Measurements from ENCODE around the gene TMEM196. TPM values are rescaled to one million over a fixed set of nuclear protein-coding genes. Genes with fewer than 3 reads are reported as not detected.
A peak's percentile ranks its signal among the peaks of the same experiment; 100 is the strongest.

Gene TMEM196
- total and polyA plus RNA-seq, 5 donors from 2014 or later: not detected

- H3K4me1 ChIP-seq (ENCODE audit: control insufficient read depth, insufficient read depth, low read length, poor library complexity, severe bottlenecking): no peaks in the 10 kb centered on the region
- H3K4me3 Mint-ChIP-seq: no peak overlapping the region
- no peak overlapping the region for H3K27ac Mint-ChIP-seq
- no peaks in the 10 kb centered on the region for H3K36me3 Mint-ChIP-seq
- no peaks in the 10 kb centered on the region for H3K27me3 ChIP-seq (ENCODE audit: control insufficient read depth, insufficient read depth, low read length)
- ATAC-seq (ENCODE audit: low read depth in 2 of 2) (no peak), DNase-seq (no peak)
- H3K9me3 Mint-ChIP-seq: no peaks in the 10 kb centered on the region
- no peaks in the 10 kb centered on the region for H3K9me3 ChIP-seq (ENCODE audit: control insufficient read depth in 2 of 2, low read length in 2 of 2)
- peaks cover 14% of the 10 kb centered on the region for H3K27me3 Mint-ChIP-seq
- no peaks in the 10 kb centered on the region for H3K36me3 ChIP-seq (ENCODE audit: control insufficient read depth, insufficient read depth, low read length)
- no peak overlapping the region for H3K27ac ChIP-seq (ENCODE audit: insufficient read depth, low read length, poor library complexity, severe bottlenecking)
- no peaks in the 10 kb centered on the region for H3K4me1 Mint-ChIP-seq
- no peak overlapping the region for H3K4me3 ChIP-seq (ENCODE audit: low read depth, low read length)
These were observed 44.7 kb downstream of the TMEM196 start for GRCh38 chr7:19728716-19729115.

DNA sequence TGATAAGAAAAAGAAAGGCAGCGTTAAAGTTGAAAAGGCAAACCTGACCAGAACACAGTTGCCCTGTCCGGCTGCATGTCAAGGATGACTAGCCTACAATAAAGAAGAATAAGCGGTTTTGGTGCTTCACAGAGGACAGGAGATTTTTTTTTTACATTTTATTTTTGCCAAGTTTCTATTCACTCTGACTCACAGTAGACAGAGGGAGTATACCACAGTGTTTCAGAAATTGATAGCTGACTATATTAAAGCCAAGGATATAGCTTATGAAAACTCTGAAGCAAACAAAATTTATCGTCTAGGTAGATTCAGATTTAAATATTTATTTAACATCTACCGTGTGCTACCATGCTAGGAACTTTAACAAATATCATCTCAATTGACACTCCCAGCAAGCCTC lies 47.6 kb downstream of the TMEM196 start:
- no peaks in the 10 kb centered on the region for H3K9me3 Mint-ChIP-seq
- DNase-seq: no peak
- Histone ChIP-seq H3K4me1 (ENCODE audit: control insufficient read depth, insufficient read depth, low read length, poor library complexity, severe bottlenecking) (no peaks in the 10 kb centered on the region), H3K27ac (ENCODE audit: insufficient read depth, low read length, poor library complexity, severe bottlenecking) (no peak overlapping the region), H3K36me3 (ENCODE audit: control insufficient read depth, insufficient read depth, low read length) (no peaks in the 10 kb centered on the region), H3K4me3 (ENCODE audit: low read depth, low read length) (no peak overlapping the region), H3K9me3 (ENCODE audit: control insufficient read depth in 2 of 2, low read length in 2 of 2) (no peaks in the 10 kb centered on the region), H3K27me3 (ENCODE audit: control insufficient read depth, insufficient read depth, low read length) (no peaks in the 10 kb centered on the region)
- H3K27ac Mint-ChIP-seq: no peak overlapping the region
- ATAC-seq (ENCODE audit: low read depth in 2 of 2): no peak
- no peaks in the 10 kb centered on the region for H3K36me3 Mint-ChIP-seq
- no peaks in the 10 kb centered on the region for H3K4me1 Mint-ChIP-seq
- peaks cover 17% of the 10 kb centered on the region for H3K27me3 Mint-ChIP-seq
- H3K4me3 Mint-ChIP-seq: no peak overlapping the region

DNA sequence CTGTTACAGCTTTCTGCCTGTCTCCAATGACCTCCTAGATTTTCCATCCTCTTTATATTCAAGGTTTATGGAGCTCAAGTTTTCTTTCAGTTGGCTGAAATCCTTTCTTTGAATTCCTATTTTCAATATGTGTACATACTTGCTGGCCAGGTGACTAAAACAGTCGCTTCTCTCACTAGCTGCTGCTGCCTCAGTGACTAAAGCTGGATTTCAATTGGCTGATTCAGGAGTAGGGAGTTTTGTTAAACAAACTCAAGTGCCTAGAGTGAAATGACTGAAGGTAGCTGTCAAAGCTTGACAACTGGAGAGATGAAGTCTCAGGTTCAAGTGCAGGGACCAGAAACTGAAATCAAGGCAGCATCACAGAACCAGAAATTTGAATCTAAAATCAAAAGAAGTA lies 57.9 kb downstream of the TMEM196 start:
- ATAC-seq (ENCODE audit: low read depth in 2 of 2): no peak
- Histone ChIP-seq H3K4me1 (ENCODE audit: control insufficient read depth, insufficient read depth, low read length, poor library complexity, severe bottlenecking) (no peaks in the 10 kb centered on the region), H3K9me3 (ENCODE audit: control insufficient read depth in 2 of 2, low read length in 2 of 2) (no peaks in the 10 kb centered on the region), H3K27me3 (ENCODE audit: control insufficient read depth, insufficient read depth, low read length) (no peaks in the 10 kb centered on the region), H3K27ac (ENCODE audit: insufficient read depth, low read length, poor library complexity, severe bottlenecking) (no peak overlapping the region), H3K4me3 (ENCODE audit: low read depth, low read length) (no peak overlapping the region), H3K36me3 (ENCODE audit: control insufficient read depth, insufficient read depth, low read length) (no peaks in the 10 kb centered on the region)
- H3K36me3 Mint-ChIP-seq: no peaks in the 10 kb centered on the region
- peaks cover 25% of the 10 kb centered on the region for H3K27me3 Mint-ChIP-seq
- H3K9me3 Mint-ChIP-seq: no peaks in the 10 kb centered on the region
- H3K4me3 Mint-ChIP-seq: no peak overlapping the region
- no peak for DNase-seq
- peaks cover 0 to 3% (median 0%) of the 10 kb centered on the region in 4 donors for H3K4me1 Mint-ChIP-seq
- no peak overlapping the region for H3K27ac Mint-ChIP-seq

GRCh38 chr7:19713676-19714075 lies 59.7 kb downstream of the TMEM196 start:
- Mint-ChIP-seq H3K4me3 (no peak overlapping the region), H3K27me3 (peaks cover 31% of the 10 kb centered on the region), H3K36me3 (no peaks in the 10 kb centered on the region), H3K9me3 (no peaks in the 10 kb centered on the region), H3K27ac (no peak overlapping the region), H3K4me1 (peaks cover 6 to 17% (median 10%) of the 10 kb centered on the region in 4 donors)
- H3K36me3 ChIP-seq (ENCODE audit: control insufficient read depth, insufficient read depth, low read length): no peaks in the 10 kb centered on the region
- no peak overlapping the region for H3K4me3 ChIP-seq (ENCODE audit: low read depth, low read length)
- no peaks in the 10 kb centered on the region for H3K9me3 ChIP-seq (ENCODE audit: control insufficient read depth in 2 of 2, low read length in 2 of 2)
- H3K27ac ChIP-seq (ENCODE audit: insufficient read depth, low read length, poor library complexity, severe bottlenecking): no peak overlapping the region
- peak; percentile 18 to 57 (median 53) for DNase-seq
- H3K27me3 ChIP-seq (ENCODE audit: control insufficient read depth, insufficient read depth, low read length): no peaks in the 10 kb centered on the region
- H3K4me1 ChIP-seq (ENCODE audit: control insufficient read depth, insufficient read depth, low read length, poor library complexity, severe bottlenecking): no peaks in the 10 kb centered on the region
- no peak for ATAC-seq (ENCODE audit: low read depth in 2 of 2)

- H3K36me3 Mint-ChIP-seq: no peaks in the 10 kb centered on the region
- ATAC-seq (ENCODE audit: low read depth in 2 of 2) (no peak), DNase-seq (no peak)
- Histone ChIP-seq H3K27ac (ENCODE audit: insufficient read depth, low read length, poor library complexity, severe bottlenecking) (peak overlapping the region; percentile 80), H3K4me1 (ENCODE audit: control insufficient read depth, insufficient read depth, low read length, poor library complexity, severe bottlenecking) (peaks cover 21% of the 10 kb centered on the region), H3K27me3 (ENCODE audit: control insufficient read depth, insufficient read depth, low read length) (no peaks in the 10 kb centered on the region), H3K9me3 (ENCODE audit: control insufficient read depth in 2 of 2, low read length in 2 of 2) (no peaks in the 10 kb centered on the region), H3K4me3 (ENCODE audit: low read depth, low read length) (peak overlapping the region; percentile 96), H3K36me3 (ENCODE audit: control insufficient read depth, insufficient read depth, low read length) (no peaks in the 10 kb centered on the region)
- peaks cover 26% of the 10 kb centered on the region for H3K27me3 Mint-ChIP-seq
- H3K4me3 Mint-ChIP-seq: peak overlapping the region; percentile 88 to 98 (median 98)
- no peaks in the 10 kb centered on the region for H3K9me3 Mint-ChIP-seq
- peaks cover 20 to 55% (median 35%) of the 10 kb centered on the region in 4 donors for H3K4me1 Mint-ChIP-seq
- peak overlapping the region; percentile 98 to 99 (median 98) for H3K27ac Mint-ChIP-seq
These were observed 64.2 kb downstream of the TMEM196 start for GRCh38 chr7:19709249-19709578.

DNA sequence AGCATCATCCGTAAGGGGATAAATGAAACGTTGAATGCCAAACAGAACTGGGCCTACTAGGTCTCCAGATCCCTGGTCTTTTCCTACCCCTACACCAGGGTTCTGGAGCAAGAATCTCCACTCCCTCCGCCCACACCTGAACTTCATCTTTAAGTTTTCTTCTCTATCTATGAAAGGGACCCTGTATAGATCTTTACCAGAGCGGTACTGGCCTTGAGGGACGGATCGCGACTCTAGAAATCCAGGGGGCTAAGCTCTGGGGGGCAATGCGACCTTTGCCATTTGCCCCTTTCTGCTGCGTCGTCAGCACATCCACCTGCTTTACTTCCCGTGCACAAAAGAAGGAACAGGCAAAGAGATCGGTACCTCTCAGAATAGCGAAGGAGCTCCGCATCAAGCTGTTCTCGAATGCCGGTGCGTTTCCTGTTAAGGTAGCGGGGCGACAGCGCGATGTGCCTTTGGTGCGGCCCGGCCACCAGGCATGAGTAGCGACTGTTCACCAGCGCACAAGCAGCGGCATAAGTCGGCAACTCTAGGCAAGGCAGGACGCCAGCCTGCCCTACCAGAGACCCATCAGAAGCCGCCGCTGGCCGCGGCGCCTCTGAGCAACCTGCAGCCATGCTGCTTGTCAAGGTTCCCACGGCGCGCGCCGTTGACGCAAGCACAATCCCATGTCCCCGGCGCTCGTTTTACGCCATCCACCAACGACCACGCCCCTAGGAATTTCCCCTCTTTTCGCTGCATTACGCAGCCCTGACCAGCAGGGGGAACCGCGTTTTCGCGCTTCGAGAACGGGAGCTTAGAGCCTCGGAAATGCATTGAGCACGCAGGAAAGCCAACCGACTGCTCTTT lies 64.8 kb downstream of the TMEM196 start, which contains the start of gene POLR1F:
Gene POLR1F (minus strand): TSS at position 641 of the 852 bp plus-strand sequence. CDS start 21 bp downstream, at position 620.
- no peaks in the 10 kb centered on the region for H3K9me3 Mint-ChIP-seq
- Histone ChIP-seq H3K4me3 (ENCODE audit: low read depth, low read length) (peak within 1 kb of the TSS; percentile 96), H3K9me3 (ENCODE audit: control insufficient read depth in 2 of 2, low read length in 2 of 2) (no peaks in the 10 kb centered on the region), H3K27me3 (ENCODE audit: control insufficient read depth, insufficient read depth, low read length) (no peaks in the 10 kb centered on the region), H3K4me1 (ENCODE audit: control insufficient read depth, insufficient read depth, low read length, poor library complexity, severe bottlenecking) (peaks cover 21% of the 10 kb centered on the region), H3K27ac (ENCODE audit: insufficient read depth, low read length, poor library complexity, severe bottlenecking) (peak within 1 kb of the TSS; percentile 80), H3K36me3 (ENCODE audit: control insufficient read depth, insufficient read depth, low read length) (no peaks in the 10 kb centered on the region)
- peak within 1 kb of the TSS; percentile 98 to 99 (median 98) for H3K27ac Mint-ChIP-seq
- H3K27me3 Mint-ChIP-seq: peaks cover 23% of the 10 kb centered on the region
- H3K4me3 Mint-ChIP-seq: peak within 1 kb of the TSS; percentile 88 to 98 (median 98)
- DNase-seq: peak; percentile 87 to 96 (median 94)
- peaks cover 3% of the 10 kb centered on the region for H3K36me3 Mint-ChIP-seq
- H3K4me1 Mint-ChIP-seq: peaks cover 20 to 57% (median 35%) of the 10 kb centered on the region in 4 donors
- ATAC-seq (ENCODE audit: low read depth in 2 of 2): peak; percentile 95

GRCh38 chr7:19707240-19707639 lies 66.2 kb downstream of the TMEM196 start:
- no peaks in the 10 kb centered on the region for H3K27me3 ChIP-seq (ENCODE audit: control insufficient read depth, insufficient read depth, low read length)
- Mint-ChIP-seq H3K27me3 (peaks cover 13% of the 10 kb centered on the region), H3K4me1 (peaks cover 27 to 57% (median 41%) of the 10 kb centered on the region in 4 donors), H3K36me3 (peaks cover 12% of the 10 kb centered on the region), H3K27ac (peak overlapping the region in 2 of 3 donors; percentile 98 to 99), H3K4me3 (peak overlapping the region; percentile 88 to 98 (median 98)), H3K9me3 (no peaks in the 10 kb centered on the region)
- H3K27ac ChIP-seq (ENCODE audit: insufficient read depth, low read length, poor library complexity, severe bottlenecking): no peak overlapping the region
- DNase-seq: no peak
- no peaks in the 10 kb centered on the region for H3K9me3 ChIP-seq (ENCODE audit: control insufficient read depth in 2 of 2, low read length in 2 of 2)
- H3K36me3 ChIP-seq (ENCODE audit: control insufficient read depth, insufficient read depth, low read length): peaks cover 9% of the 10 kb centered on the region
- H3K4me1 ChIP-seq (ENCODE audit: control insufficient read depth, insufficient read depth, low read length, poor library complexity, severe bottlenecking): peaks cover 21% of the 10 kb centered on the region
- ATAC-seq (ENCODE audit: low read depth in 2 of 2): no peak
- peak overlapping the region; percentile 96 for H3K4me3 ChIP-seq (ENCODE audit: low read depth, low read length)

All from CD4-positive, CD25-positive, alpha-beta regulatory T cell (primary cell).